K562 (cell line): Measurements from ENCODE around the gene C10orf95. TPM values are rescaled to one million over a fixed set of nuclear protein-coding genes. Genes with fewer than 3 reads are reported as not detected.

Source experiments
- ATAC-seq: fragments of 200-7000 bp; cut with Tn5 transposase; 3 replicates; pipeline ENCODE4 v1.9.1; 2020; ENCODE audit warnings: moderate library complexity
- BruUV-seq: library from RNA; stranded (reverse); fragments of 400-500 nt; replicated peaks from 2 replicates; lab custom pipeline; 2021; lab: Mats Ljungman, UMichigan
- CTCF ChIA-PET: fragments of 300-600 bp; formaldehyde crosslinking; extraction: SDS; loops from one replicate; lab custom pipeline; 2021; ENCODE audit warnings: low intra/inter-chr PET ratio; lab: Yijun Ruan, JAX
- POLR2A ChIA-PET: fragments of 300-600, 350-650 bp; sonication (Branson Sonifier 250); formaldehyde crosslinking; extraction: SDS; loops from one replicate; lab custom pipeline; 2021; ENCODE audit warnings: antibody characterized with exemption, inconsistent platforms; lab: Yijun Ruan, JAX
- DNase-seq, 4 experiments: peaks; one replicate each; pipeline versions ENCODE4 v3.0.0 to v3.0.0-alpha.2; 2011 to 2018; ENCODE audit warnings: low spot score in 3 of 4, mixed read lengths in 3 of 4; ENCODE audit errors: extremely low read depth in 1 of 4
- FAIRE-seq: peaks from 2 replicates; lab custom pipeline; 2011; peaks lifted over from hg19 to GRCh38; lab: Jason Lieb, UNC
- H2AFZ ChIP-seq: 2 replicates; pipeline ENCODE4 v1.6.0; 2011; ENCODE audit warnings: low read depth, low read length, control low read depth, inconsistent platforms
- H3K27ac ChIP-seq: fragments of 200-600 bp; 3 replicates; pipeline ENCODE4 v1.8.0; 2011; ENCODE audit warnings: low read depth, mild to moderate bottlenecking, control low read depth, inconsistent platforms, low read length, moderate library complexity, mixed read lengths; ENCODE audit errors: extremely low read depth
- H3K27me3 ChIP-seq, 2 experiments: fragments of 300-600 bp in 1 of 2; 2 replicates in 1 of 2; 3 replicates in 1 of 2; pipeline versions ENCODE4 v1.6.0 to v1.8.0; 2011; ENCODE audit warnings: inconsistent platforms in 2 of 2, low read length in 2 of 2, mild to moderate bottlenecking in 1 of 2, mixed read lengths in 1 of 2, moderate library complexity in 1 of 2; ENCODE audit not compliant: control insufficient read depth in 2 of 2, insufficient read depth in 2 of 2
- H3K36me3 ChIP-seq: fragments of 300-600 bp; 3 replicates; pipeline ENCODE4 v1.8.0; 2011; ENCODE audit warnings: mild to moderate bottlenecking, low read length, inconsistent platforms; ENCODE audit not compliant: control insufficient read depth, insufficient read depth
- H3K4me1 ChIP-seq, 2 experiments: fragments of 200-600 bp in 1 of 2; replicated peaks in 1 of 2; 2 replicates in 1 of 2; 3 replicates in 1 of 2; pipeline versions ENCODE4 v1.5.1 to v1.8.0; 2011; ENCODE audit warnings: inconsistent platforms in 2 of 2, low read length in 2 of 2, mild to moderate bottlenecking in 1 of 2, mixed read lengths in 1 of 2, moderate library complexity in 1 of 2; ENCODE audit not compliant: control insufficient read depth in 2 of 2, insufficient read depth in 2 of 2
- H3K4me2 ChIP-seq: 2 replicates; pipeline ENCODE4 v1.6.1; 2011; ENCODE audit warnings: low read length, control low read depth, inconsistent platforms, mixed read lengths; ENCODE audit not compliant: insufficient read depth
- H3K4me3 ChIP-seq: fragments of 200-600 bp; sonication (generic), shearing (Covaris generic); 2 replicates; pipeline ENCODE4 v1.5.1; 2016; ENCODE audit warnings: control low read depth, inconsistent platforms
- H3K79me2 ChIP-seq: fragments of 200-600 bp; 3 replicates; pipeline ENCODE4 v1.8.0; 2011; ENCODE audit warnings: low read length, inconsistent platforms; ENCODE audit not compliant: control insufficient read depth, insufficient read depth
- H3K9ac ChIP-seq, 2 experiments: 2 replicates each; pipeline versions ENCODE4 v1.6.0 to v1.6.1; 2011; ENCODE audit warnings: low read depth in 2 of 2, low read length in 2 of 2, control low read depth in 1 of 2, inconsistent platforms in 1 of 2, mild to moderate bottlenecking in 1 of 2, mixed read lengths in 1 of 2; ENCODE audit not compliant: insufficient read depth in 1 of 2
- H3K9me1 ChIP-seq: one replicate; pipeline ENCODE4 v1.6.0; 2011; ENCODE audit warnings: inconsistent platforms, mild to moderate bottlenecking, low read length, moderate library complexity; ENCODE audit not compliant: control insufficient read depth, insufficient read depth
- H3K9me3 ChIP-seq: replicated peaks from 2 replicates; pipeline ENCODE4 v1.5.1; 2011; ENCODE audit warnings: low read depth, low read length, inconsistent platforms; ENCODE audit not compliant: control insufficient read depth, insufficient read depth
- H4K20me1 ChIP-seq: replicated peaks from 2 replicates; pipeline ENCODE4 v1.6.1; 2011; ENCODE audit warnings: low read length, inconsistent platforms, mixed read lengths; ENCODE audit not compliant: control insufficient read depth, insufficient read depth
- CTBP1 ChIP-seq: fragments of 450-650 bp; IDR thresholded peaks from 2 replicates; pipeline ENCODE4 v1.6.1; 2016; ENCODE audit warnings: borderline replicate concordance
- L3MBTL2 ChIP-seq: fragments of 450-650 bp; IDR thresholded peaks from 2 replicates; pipeline ENCODE4 v1.6.1; 2016; ENCODE audit warnings: mild to moderate bottlenecking, moderate library complexity
- ZBTB1 ChIP-seq: sonication (generic); formaldehyde crosslinking; IDR thresholded peaks from 2 replicates; pipeline ENCODE4 v1.8.1; 2023; ENCODE audit warnings: missing genetic modification reagents, low read depth, mild to moderate bottlenecking, borderline replicate concordance
- ZBTB12 ChIP-seq: fragments of 250-450 bp; sonication (Bioruptor Pico); IDR thresholded peaks from 2 replicates; pipeline ENCODE4 v1.4.0; 2020
- ZBTB2 ChIP-seq: fragments of 450-650 bp; IDR thresholded peaks from 2 replicates; pipeline ENCODE4 v1.6.1; 2016; ENCODE audit warnings: antibody characterized with exemption
- WGBS: fragments of 100-300 bp; shearing (Covaris generic); methylation state at CpG from one replicate; pipeline ENCODE4 v1.1.6; 2016; ENCODE audit warnings: low coverage, mixed read lengths; ENCODE audit not compliant: insufficient coverage; ENCODE audit errors: missing lambda C conversion rate; 5-methylcytosine and 5-hydroxymethylcytosine counted together
- in situ Hi-C: fragments of 300-500 bp; cut with MboI; formaldehyde crosslinking; loops from 4 replicates; pipeline ENCODE4 v1.15.0; 2018; ENCODE audit warnings: inconsistent platforms, mixed read lengths
- intact Hi-C: fragments of 100-400 bp; cut with micrococcal nuclease; formaldehyde crosslinking; loops from 2 replicates; pipeline ENCODE4 v1.14.2; 2022
- polyA plus RNA-seq, 8 experiments: library from polyadenylated mRNA; depleted of rRNA in 4 of 8; stranded (reverse) in 5 of 8; unstranded in 3 of 8; fragments of >200 nt; fragmentation: Nextera tagmentation in 2 of 8; fragmentation: Illumina TruSeq in 1 of 8; extraction: Ambion mirVana in 2 of 8; extraction: Trizol in 1 of 8; gene quantifications; 2 replicates each; pipeline versions ENCODE4 v1.2.1 to v1.2.3, GENCODE V29; 2011 to 2014; ENCODE audit warnings: inconsistent platforms in 1 of 8, missing spikeins in 1 of 8
- total RNA-seq, 7 experiments: library from RNA; depleted of rRNA in 6 of 7; stranded (reverse); fragments of >200 nt in 6 of 7; fragmentation: Illumina TruSeq in 2 of 7; extraction: Trizol in 2 of 7; gene quantifications; 2 replicates each; pipeline versions ENCODE4 v1.2.1 to v1.2.3, GENCODE V29; 2011 to 2021; ENCODE audit warnings: low replicate concordance in 1 of 7
- TF ChIP-seq, protein P1 (sequence below): sonication (generic); formaldehyde crosslinking; IDR thresholded peaks from 2 replicates; pipeline ENCODE4 v1.8.0; 2022; ENCODE audit warnings: missing genetic modification reagents, mild to moderate bottlenecking, moderate library complexity, borderline replicate concordance
- TF ChIP-seq, protein P2 (sequence below), 2 experiments: fragments of 450-650 bp; formaldehyde crosslinking in 1 of 2; IDR thresholded peaks; 2 replicates each; pipeline versions ENCODE4 v1.4.0 to v1.6.1; 2014 to 2020; ENCODE audit warnings: mild to moderate bottlenecking in 2 of 2, borderline replicate concordance in 1 of 2, low read depth in 1 of 2

The C10orf95 gene
- total and polyA plus RNA-seq, 9 of the 15 experiments (the other 6 are each of a cell fraction or from before 2014, with no cell fraction given): 0.03 to 0.41 (median 0.17) TPM; not detected in 1

DNA sequence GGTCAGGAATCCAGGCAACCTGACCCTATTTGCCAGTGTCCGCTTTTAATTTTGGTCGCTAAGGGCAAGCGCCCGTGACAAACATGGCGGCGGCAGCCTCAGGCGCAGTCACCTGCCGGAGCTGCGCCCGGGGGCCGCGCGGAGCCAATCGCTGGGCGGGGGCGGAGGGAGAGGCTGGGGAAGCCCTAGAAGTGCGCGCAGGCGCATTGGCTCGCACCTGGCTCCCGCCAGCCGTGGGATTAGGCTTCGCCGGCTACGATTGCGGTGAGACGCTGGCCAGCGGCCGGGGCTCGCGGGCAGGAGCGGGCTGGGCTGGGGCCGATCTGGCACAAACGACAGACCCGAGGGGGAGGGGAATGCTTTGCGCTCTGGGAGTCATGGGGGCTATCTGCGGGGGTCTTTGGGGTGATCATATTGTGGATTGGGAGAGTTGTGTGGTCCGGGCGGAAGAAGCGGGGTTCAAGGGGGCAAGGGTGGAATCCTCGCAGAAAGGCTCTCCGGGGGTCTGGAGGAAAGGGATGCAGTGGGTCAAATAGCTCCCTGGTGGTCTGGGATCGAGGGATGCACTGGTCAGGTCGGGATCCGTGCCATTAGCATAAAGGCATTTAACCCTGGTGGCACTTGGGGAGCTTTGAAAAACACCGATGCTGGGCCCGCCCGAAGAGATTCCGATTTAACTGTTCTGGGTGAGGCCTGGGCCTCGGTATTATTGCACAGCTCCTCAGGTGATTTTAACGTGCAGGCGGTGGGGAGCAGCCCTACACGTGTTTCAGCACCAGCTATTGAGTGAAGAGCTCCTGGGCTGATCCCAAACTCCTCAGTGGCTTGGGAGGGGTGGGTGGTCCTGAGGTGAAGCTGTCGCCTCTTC lies 10.1 kb upstream of the C10orf95 start:
- Histone ChIP-seq H2AFZ (peak overlapping the region; percentile 99), H3K9me1 (no peaks in the 10 kb centered on the region), H3K36me3 (peaks cover 3% of the 10 kb centered on the region; the same call in 2 of the 3 replicates), H3K27ac (peak overlapping the region; percentile 73), H3K27me3 (no peaks in the 10 kb centered on the region), H3K4me3 (peak overlapping the region; percentile 41), H3K79me2 (no peaks in the 10 kb centered on the region), H3K9me3 (no peaks in the 10 kb centered on the region), H3K4me2 (peak overlapping the region; percentile 80), H3K4me1 (peaks cover 21 to 26% of the 10 kb centered on the region in 2 experiments), H3K9ac (peak overlapping the region; percentile 51 to 79), H4K20me1 (no peaks in the 10 kb centered on the region)
- 3% methylated on average over 36 of the region's 54 CpGs for WGBS
- ChIA-PET POLR2A (interaction anchor here (0.6 to 4.2 kb wide), 9 partner anchors 10 to 93 kb away, joined by 3 to 24 read pairs (median 4); partner anchors contain the start of genes C10orf95 and CUEDC2), CTCF (no interaction called here)
- no TSS peak for BruUV-seq
- intact Hi-C loops: loop anchor here (5.0 kb wide), 1 partner anchor 39 kb away; the partner anchor contains the start of gene FBXL15
- ATAC-seq (peak; percentile 91), FAIRE-seq (no peak), DNase-seq (peak; percentile 94 to 97 (median 96))
- in situ Hi-C loops: no loop called here
- TF ChIP-seq CTBP1 (peak; percentile 57; the same call in 1 of the 2 replicates), L3MBTL2 (peak; percentile 81), ZBTB12 (CRISPR knock-in tag) (0 out of 2 replicates have a peak, but pooled peaks have one; percentile 15), ZBTB1 (CRISPR knock-in tag) (peak; percentile 86; the same call in 1 of the 2 replicates), ZBTB2 (peak; percentile 37; the same call in 1 of the 2 replicates)
- TF ChIP-seq, protein P1, sequence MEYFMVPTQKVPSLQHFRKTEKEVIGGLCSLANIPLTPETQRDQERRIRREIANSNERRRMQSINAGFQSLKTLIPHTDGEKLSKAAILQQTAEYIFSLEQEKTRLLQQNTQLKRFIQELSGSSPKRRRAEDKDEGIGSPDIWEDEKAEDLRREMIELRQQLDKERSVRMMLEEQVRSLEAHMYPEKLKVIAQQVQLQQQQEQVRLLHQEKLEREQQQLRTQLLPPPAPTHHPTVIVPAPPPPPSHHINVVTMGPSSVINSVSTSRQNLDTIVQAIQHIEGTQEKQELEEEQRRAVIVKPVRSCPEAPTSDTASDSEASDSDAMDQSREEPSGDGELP (CRISPR knock-in tag): peak; percentile 97
- TF ChIP-seq, protein P2, sequence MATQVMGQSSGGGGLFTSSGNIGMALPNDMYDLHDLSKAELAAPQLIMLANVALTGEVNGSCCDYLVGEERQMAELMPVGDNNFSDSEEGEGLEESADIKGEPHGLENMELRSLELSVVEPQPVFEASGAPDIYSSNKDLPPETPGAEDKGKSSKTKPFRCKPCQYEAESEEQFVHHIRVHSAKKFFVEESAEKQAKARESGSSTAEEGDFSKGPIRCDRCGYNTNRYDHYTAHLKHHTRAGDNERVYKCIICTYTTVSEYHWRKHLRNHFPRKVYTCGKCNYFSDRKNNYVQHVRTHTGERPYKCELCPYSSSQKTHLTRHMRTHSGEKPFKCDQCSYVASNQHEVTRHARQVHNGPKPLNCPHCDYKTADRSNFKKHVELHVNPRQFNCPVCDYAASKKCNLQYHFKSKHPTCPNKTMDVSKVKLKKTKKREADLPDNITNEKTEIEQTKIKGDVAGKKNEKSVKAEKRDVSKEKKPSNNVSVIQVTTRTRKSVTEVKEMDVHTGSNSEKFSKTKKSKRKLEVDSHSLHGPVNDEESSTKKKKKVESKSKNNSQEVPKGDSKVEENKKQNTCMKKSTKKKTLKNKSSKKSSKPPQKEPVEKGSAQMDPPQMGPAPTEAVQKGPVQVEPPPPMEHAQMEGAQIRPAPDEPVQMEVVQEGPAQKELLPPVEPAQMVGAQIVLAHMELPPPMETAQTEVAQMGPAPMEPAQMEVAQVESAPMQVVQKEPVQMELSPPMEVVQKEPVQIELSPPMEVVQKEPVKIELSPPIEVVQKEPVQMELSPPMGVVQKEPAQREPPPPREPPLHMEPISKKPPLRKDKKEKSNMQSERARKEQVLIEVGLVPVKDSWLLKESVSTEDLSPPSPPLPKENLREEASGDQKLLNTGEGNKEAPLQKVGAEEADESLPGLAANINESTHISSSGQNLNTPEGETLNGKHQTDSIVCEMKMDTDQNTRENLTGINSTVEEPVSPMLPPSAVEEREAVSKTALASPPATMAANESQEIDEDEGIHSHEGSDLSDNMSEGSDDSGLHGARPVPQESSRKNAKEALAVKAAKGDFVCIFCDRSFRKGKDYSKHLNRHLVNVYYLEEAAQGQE (IDR thresholded peaks at IDR 0.05; ENCODE audit: borderline replicate concordance): peak; percentile 86
- TF ChIP-seq, protein P2 (CRISPR knock-in tag; IDR thresholded peaks at IDR 0.05; ENCODE audit: low read depth): peak; percentile 74
